Testis (tissue), 3 donors: ENCODE data around the gene ITGA4. TPM values are rescaled to one million over a fixed set of nuclear protein-coding genes. Genes with fewer than 3 reads are reported as not detected.

Experiments used
- DNase-seq: peaks from one replicate; pipeline ENCODE4 v3.0.0-alpha.2; 2019
- H3K27ac ChIP-seq, 2 donors: fragments of 200-600 bp; sonication (generic); one replicate each; pipeline ENCODE4 v1.5.1; 2019
- H3K27me3 ChIP-seq: fragments of 200-600 bp; sonication (generic); one replicate; pipeline ENCODE4 v1.5.1; 2019
- H3K36me3 ChIP-seq: fragments of 200-600 bp; sonication (generic); one replicate; pipeline ENCODE4 v1.5.1; 2017; ENCODE audit warnings: low read depth; ENCODE audit errors: missing control alignments
- H3K4me1 ChIP-seq: fragments of 200-600 bp; sonication (generic); one replicate; pipeline ENCODE4 v1.5.1; 2019
- H3K4me3 ChIP-seq, 2 donors: fragments of 200-600 bp; sonication (generic); one replicate each; pipeline ENCODE4 v1.5.1; 2017 to 2019
- H3K9me3 ChIP-seq: fragments of 200-600 bp; sonication (generic); one replicate; pipeline ENCODE4 v1.5.1; 2017
- POLR2A ChIP-seq: fragments of 450-650 bp; IDR thresholded peaks from one replicate; pipeline ENCODE4 v1.6.1; 2017; ENCODE audit warnings: antibody characterized with exemption, mild to moderate bottlenecking, moderate library complexity
- WGBS, 2 donors: methylation state at CpG; one replicate each; pipeline ENCODE4 v1.1.5; 2018; 5-methylcytosine and 5-hydroxymethylcytosine counted together
- intact Hi-C: fragments of 100-400 bp; cut with DNase I; formaldehyde crosslinking; loops from one replicate; pipeline ENCODE4 v1.15.1; 2023; ENCODE audit warnings: low total_unique reads
- polyA plus RNA-seq: library from polyadenylated mRNA; stranded (reverse); fragments of 350-450 nt; fragmentation: Illumina TruSeq; extraction: RNeasy Lipid Tissue Mini Kit (QIAGEN cat#74804); gene quantifications from one replicate; pipeline ENCODE4 v1.2.3, GENCODE V29; 2014; ENCODE audit warnings: low read depth, low replicate concordance; ENCODE audit not compliant: insufficient read depth
- total RNA-seq, 2 donors: library from RNA; depleted of rRNA; stranded (reverse); fragments of >200 nt; gene quantifications; one replicate each; pipeline ENCODE4 v1.2.3, GENCODE V29; 2016
- TF ChIP-seq, protein P1 (sequence below), 3 experiments: fragments of 450-650 bp in 2 of 3; fragments of 200-600 bp in 1 of 3; sonication (generic) in 1 of 3; IDR thresholded peaks; one replicate each; pipeline ENCODE4 v1.5.1; 2016 to 2019; ENCODE audit warnings: antibody characterized with exemption in 3 of 3, mild to moderate bottlenecking in 2 of 3, moderate library complexity in 1 of 3

ITGA4 gene
- total and polyA plus RNA-seq, 3 donors from 2014 or later, result 1.6 to 3.8 (median 1.7) TPM

DNA sequence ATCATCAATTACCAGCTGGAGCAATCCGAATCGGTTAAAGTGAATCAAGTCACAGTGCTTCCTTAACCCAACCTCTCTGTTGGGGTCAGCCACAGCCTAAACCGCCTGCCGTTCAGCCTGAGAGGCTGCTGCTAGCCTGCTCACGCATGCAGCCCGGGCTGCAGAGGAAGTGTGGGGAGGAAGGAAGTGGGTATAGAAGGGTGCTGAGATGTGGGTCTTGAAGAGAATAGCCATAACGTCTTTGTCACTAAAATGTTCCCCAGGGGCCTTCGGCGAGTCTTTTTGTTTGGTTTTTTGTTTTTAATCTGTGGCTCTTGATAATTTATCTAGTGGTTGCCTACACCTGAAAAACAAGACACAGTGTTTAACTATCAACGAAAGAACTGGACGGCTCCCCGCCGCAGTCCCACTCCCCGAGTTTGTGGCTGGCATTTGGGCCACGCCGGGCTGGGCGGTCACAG, 496 bp upstream of the ITGA4 start:
- H3K36me3 ChIP-seq, result no peaks in the 10 kb centered on the region
- H3K27ac ChIP-seq, result no peak overlapping the region
- peak; percentile 22 for DNase-seq
- no peaks in the 10 kb centered on the region for H3K27me3 ChIP-seq
- no peaks in the 10 kb centered on the region for H3K4me1 ChIP-seq
- TF ChIP-seq, protein P1, sequence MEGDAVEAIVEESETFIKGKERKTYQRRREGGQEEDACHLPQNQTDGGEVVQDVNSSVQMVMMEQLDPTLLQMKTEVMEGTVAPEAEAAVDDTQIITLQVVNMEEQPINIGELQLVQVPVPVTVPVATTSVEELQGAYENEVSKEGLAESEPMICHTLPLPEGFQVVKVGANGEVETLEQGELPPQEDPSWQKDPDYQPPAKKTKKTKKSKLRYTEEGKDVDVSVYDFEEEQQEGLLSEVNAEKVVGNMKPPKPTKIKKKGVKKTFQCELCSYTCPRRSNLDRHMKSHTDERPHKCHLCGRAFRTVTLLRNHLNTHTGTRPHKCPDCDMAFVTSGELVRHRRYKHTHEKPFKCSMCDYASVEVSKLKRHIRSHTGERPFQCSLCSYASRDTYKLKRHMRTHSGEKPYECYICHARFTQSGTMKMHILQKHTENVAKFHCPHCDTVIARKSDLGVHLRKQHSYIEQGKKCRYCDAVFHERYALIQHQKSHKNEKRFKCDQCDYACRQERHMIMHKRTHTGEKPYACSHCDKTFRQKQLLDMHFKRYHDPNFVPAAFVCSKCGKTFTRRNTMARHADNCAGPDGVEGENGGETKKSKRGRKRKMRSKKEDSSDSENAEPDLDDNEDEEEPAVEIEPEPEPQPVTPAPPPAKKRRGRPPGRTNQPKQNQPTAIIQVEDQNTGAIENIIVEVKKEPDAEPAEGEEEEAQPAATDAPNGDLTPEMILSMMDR (IDR thresholded peaks at IDR 0.05), result no peak
- TF ChIP-seq POLR2A, result no peak
- H3K4me3 ChIP-seq, result peak overlapping the region; percentile 49 to 60
- no peaks in the 10 kb centered on the region for H3K9me3 ChIP-seq
- WGBS, 2 donors, result 4 to 11% methylated on average over 17 of the region's 17 CpGs
- intact Hi-C loops, result no loop called here

DNA sequence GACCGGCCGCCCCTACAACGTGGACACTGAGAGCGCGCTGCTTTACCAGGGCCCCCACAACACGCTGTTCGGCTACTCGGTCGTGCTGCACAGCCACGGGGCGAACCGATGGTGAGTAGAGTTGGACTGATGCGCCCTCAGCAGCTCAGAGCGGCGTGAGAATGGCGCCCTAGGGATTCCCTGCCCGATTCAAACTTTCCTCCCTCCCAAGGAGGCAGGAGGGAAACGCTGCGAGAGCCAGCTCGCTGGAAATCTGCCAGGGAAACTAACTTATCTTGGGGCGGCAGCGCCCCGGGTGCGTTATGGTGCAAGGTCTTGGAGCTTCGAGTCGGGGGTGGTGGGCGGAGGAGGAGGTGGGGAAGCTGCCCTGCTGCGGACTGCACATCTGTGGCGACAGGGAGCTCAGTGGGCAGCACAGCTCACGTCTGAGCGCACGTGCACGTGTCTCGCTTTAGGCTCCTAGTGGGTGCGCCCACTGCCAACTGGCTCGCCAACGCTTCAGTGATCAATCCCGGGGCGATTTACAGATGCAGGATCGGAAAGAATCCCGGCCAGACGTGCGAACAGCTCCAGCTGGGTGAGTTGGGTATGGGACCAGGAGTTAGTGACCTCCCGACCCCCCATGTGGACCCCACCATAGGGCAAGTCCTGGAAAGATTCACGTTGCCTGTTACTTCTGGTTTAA, 697 bp downstream of the ITGA4 start:
- H3K36me3 ChIP-seq, result no peaks in the 10 kb centered on the region
- H3K27me3 ChIP-seq, result no peaks in the 10 kb centered on the region
- TF ChIP-seq POLR2A, result no peak
- TF ChIP-seq, protein P1 (IDR thresholded peaks at IDR 0.05), result no peak
- H3K27ac ChIP-seq, result no peak overlapping the region
- no peaks in the 10 kb centered on the region for H3K4me1 ChIP-seq
- WGBS, 2 donors, result 2 to 4% methylated on average over 23 to 26 of the region's 45 CpGs
- intact Hi-C loops, result no loop called here
- DNase-seq, result peak; percentile 26
- H3K9me3 ChIP-seq, result no peaks in the 10 kb centered on the region
- H3K4me3 ChIP-seq, result peak overlapping the region; percentile 49 to 60

DNA sequence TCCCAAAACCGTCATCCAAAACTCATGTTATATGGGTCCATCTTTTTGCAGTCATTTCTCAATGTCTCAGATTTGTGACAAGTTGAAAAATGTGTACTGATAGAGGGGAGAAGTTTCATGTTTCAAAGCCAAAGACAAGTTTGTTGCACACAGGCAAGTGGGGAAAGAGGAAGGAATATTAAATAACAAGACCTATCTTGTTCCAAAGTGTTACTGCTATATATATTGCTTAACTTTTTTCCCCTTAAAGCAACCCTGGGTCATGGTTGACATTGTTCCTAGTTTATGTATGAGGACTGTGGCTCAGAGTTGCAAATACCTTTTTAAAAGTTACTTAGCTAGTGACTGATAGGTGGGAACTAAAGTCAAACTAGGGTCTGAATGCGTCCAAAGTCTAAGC, 1.7 kb downstream of the ITGA4 start:
- Histone ChIP-seq H3K9me3 (no peaks in the 10 kb centered on the region), H3K4me1 (no peaks in the 10 kb centered on the region), H3K27ac (no peak overlapping the region), H3K36me3 (no peaks in the 10 kb centered on the region), H3K4me3 (no peak overlapping the region), H3K27me3 (no peaks in the 10 kb centered on the region)
- no peak for DNase-seq
- intact Hi-C loops, result no loop called here
- TF ChIP-seq, protein P1 (IDR thresholded peaks at IDR 0.05), result no peak
- TF ChIP-seq POLR2A, result no peak
- 53 to 78% methylated on average over 2 of the region's 2 CpGs for WGBS, 2 donors

DNA sequence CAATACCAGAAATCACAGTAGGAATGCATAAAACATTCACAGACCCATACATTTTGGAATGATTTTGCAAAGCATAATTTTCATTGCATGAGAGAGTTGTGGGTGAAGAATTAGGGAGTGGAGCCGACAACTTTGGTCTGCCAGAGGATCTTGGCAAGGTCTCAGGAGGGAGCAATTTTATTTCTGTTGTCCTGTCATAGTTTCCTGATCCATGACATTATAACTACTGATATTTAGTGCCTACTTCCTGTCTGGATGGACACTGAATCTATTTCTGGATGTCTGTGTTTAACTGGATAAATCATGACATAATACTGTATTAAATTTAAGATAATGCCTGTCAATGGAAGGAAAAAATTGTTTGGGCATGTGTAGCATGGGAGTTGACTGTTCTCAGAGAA, 2.4 kb downstream of the ITGA4 start:
- H3K4me3 ChIP-seq, result no peak overlapping the region
- WGBS, 2 donors, result 61 to 62% methylated on average over 1 of the region's 1 CpG
- H3K36me3 ChIP-seq, result no peaks in the 10 kb centered on the region
- intact Hi-C loops, result no loop called here
- H3K27ac ChIP-seq, result no peak overlapping the region
- no peaks in the 10 kb centered on the region for H3K27me3 ChIP-seq
- DNase-seq, result no peak
- TF ChIP-seq, protein P1 (IDR thresholded peaks at IDR 0.05), result no peak
- no peak for TF ChIP-seq POLR2A
- no peaks in the 10 kb centered on the region for H3K4me1 ChIP-seq
- no peaks in the 10 kb centered on the region for H3K9me3 ChIP-seq
